ENCODE data around the gene MADD. TPM values are rescaled to one million over a fixed set of nuclear protein-coding genes. Genes with fewer than 3 reads are reported as not detected.

The MADD gene
- total RNA-seq, 1 donor from 2014 or later, result 28.8 TPM

- DNase-seq, result no peak
Measured at GRCh38 chr11:47358731-47359051, 88.8 kb downstream of the MADD start.

DNA sequence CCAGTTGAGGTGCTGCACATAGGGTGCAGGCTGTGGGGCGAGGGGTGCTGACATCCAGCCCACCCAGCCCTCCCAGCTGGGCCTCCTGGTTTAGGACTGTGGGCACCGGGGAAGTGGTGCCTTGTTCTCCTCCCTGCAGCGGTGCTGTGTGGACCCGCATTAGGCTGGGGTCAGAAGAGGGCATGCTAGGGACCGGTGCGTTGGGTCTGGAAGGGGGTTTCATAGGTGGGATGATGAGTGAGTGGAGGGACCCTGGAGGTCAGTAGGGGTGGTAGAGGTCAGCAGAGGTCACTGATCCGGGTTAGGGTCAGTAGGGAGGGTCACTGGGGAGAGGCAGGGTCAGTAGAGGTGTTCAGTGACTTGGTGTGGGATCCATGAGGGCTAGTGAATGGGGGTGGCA lies 89.2 kb downstream of the MADD start:
- DNase-seq, result no peak

DNA sequence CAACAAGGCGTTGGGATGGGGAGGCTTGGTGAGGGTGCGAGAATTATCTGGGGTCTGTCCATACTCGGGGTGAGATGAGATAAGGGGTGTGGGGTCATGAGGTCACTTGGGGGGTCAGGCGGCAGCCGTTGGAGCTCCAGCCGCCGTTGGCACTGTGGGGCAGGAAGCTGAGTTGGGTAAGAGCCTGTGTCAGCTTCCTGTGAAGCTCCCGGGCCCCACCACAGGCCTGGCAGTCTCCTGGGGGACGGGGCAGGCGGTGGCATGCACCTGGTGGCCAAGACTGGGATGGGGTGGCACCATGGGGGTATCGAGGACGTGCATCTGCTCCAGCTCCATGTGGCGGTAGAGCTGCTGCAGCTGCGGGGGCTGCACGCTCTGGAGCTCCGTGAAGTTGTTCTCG lies 89.7 kb downstream of the MADD start:
- no peak for DNase-seq

- DNase-seq, result no peak
Measured at GRCh38 chr11:47360341-47360740, 90.4 kb downstream of the MADD start.

GRCh38 chr11:47361419-47361818 lies 91.5 kb downstream of the MADD start:
- DNase-seq, result no peak

DNA sequence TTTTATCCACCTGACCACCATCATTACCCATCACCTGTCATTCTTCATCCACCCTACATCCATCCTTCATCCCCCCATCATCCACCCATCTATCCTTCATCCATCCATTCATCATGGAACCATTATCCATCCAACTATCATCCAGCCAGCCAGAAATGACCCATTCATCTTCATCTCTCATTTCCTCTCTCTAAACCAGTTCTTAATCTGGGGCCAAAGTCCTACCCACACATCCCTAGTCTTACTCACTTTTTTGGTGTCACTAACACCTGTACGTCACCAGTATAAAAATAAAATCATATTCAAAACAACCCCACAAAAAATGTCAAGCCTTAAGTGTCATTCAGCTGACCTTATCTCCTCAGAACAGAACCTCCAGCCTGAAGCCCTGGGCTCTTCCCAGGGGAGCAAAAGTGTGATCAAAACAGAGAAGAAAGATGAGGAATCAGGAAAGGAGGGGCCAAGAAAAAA lies 96.1 kb downstream of the MADD start:
- DNase-seq, result no peak

DNA sequence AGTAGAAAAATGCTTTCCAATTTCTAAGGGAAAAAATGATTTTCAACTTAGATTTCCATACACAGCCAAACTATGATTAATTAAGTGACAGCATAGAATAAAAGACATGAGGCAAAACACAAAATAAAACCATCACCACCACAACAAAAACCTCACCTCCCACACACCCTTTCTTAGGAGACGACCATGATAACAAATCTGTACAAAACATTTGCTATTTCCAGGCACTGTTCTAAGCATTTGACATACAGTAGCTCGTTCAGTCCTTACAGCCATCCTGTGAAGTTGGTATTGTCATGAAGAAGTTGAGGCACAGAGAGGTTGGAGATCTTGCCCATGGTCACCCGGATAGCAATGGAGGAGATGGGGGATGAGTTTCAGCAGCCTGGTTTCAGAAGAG lies 99.7 kb downstream of the MADD start:
- no peak for DNase-seq

- no peak for DNase-seq
Measured at GRCh38 chr11:47372422-47372821, 102.5 kb downstream of the MADD start.

DNA sequence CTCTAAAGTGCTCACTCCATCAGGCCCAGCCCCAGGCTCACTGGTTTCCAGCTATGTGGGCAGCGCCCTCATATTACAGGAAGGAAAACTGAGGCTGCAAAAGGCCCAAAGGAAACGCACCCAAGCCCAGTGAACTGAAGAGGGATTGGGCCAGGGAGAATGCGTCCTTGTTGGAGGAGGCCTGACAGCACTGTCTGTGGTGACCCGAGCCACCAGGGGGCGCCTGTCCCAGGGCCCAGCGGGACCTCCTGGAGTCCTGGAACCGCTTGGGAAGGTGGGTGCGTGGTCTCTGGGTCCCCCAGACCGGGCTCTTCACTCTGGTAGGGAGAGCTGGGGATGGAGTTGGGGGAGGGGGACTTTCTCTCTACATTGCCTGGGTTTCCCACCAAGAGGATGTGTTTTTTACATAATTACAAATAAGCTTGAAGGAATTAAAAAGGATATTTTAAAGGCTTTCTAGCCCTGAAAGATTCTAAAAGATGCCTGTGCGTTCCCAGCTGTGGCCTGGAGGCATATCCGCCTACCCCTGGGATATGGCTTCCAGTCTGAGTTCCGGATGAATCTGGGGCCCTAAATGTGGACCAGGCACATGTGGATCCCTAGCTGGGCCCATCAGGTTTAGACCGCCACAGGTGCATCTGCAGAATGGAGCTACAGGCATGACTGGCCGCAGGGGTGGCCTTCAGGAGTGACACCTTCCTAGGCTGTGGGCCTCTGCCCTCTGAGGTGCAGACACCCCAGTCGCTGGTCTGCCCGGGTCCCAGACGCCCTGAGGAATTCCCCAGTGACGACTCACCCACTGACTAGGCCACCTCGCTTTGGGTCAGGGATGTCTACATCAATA lies 104.2 kb downstream of the MADD start:
- peak; percentile 25 for DNase-seq

GRCh38 chr11:47374720-47375019 lies 104.7 kb downstream of the MADD start:
- DNase-seq, result no peak

GRCh38 chr11:47375020-47375419 lies 105.1 kb downstream of the MADD start:
- DNase-seq, result no peak

GRCh38 chr11:47375546-47376085 lies 105.7 kb downstream of the MADD start:
- no peak for DNase-seq

- no peak for DNase-seq
Measured at GRCh38 chr11:47376107-47376524, 106.2 kb downstream of the MADD start.

- DNase-seq, result no peak
Measured at GRCh38 chr11:47376525-47377371, 106.8 kb downstream of the MADD start.

- DNase-seq, result no peak
Measured at GRCh38 chr11:47377571-47378009, 107.7 kb downstream of the MADD start.

DNA sequence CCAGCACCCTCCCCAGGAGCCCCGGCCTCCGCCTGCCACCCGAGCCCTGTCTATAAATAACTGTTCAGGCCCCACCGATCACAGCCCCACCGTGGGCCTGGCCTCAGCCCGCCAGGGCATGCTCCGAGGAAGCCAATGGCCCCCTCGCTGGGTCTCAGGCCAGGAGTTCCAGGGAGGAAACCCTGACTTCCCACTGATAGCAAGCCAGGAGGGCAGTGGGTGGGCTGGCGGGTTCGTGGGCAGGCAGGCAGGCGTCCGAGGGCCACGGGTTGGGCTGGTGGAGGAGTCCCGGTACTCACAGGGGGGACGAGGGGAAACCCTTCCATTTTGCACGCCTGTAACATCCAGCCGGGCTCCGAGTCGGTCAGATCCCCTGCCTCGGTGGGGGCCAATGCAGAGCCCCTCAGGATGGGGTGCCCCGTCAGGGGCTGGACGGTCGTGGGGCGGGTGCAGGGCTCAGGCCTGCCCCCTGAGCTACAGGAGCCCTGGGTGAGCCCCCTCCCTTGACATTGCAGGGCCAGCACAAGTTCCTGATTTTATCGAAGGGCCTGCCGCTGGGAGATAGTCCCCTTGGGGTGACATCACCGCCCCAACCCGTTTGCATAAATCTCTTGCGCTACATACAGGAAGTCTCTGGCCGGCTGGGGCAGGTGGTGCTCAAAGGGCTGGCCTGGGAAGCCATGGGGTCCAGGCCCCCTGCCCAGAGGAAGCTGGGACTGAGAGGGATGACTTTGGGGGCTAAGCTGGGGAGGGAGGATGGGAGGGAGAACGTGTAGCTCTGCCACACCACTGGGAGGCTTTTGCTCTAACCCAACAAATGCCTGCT lies 108.3 kb downstream of the MADD start, which contains the start of gene SPI1:
Gene SPI1 (minus strand): TSS at position 538 of the 826 bp plus-strand sequence. CDS start 194 bp downstream, at position 344.
- DNase-seq, result no peak

DNA sequence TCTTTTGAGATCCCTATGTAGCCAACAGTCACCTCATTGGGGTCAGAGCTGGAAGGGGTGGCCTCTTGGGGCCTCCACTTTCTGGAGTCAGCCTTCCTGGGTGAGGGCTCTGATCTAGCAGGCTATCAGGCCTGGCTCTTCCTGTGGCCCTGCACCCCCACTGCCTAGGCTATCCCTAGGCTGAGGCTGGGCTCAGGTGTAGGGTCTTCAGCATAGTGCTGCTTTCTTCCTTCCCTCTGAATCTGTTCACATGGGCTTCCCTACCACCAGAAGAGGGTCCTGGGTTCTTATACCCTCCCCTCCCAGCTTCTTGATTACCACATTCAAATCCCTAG lies 108.9 kb downstream of the MADD start:
- no peak for DNase-seq

DNA sequence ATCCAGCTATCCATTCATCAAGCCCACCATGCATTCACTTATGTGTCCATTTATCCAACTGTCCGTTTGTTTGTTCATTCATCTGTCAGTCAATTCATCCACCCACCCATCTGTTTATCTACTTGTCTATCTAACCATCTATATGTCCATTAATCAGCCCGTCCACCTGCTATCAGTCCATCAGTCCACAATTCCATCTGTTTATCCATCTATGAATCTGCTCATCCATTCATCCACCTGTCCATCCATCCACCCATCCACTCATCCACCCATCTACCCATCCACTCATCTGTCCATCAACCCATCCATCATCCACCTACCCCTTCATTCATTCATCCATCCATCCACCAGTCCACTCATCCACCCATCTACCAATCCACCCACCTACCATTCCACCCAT lies 109.4 kb downstream of the MADD start:
- no peak for DNase-seq

Measured in skin of body (tissue), 2 donors.